ENCODE data around the gene MAPK14. TPM values are rescaled to one million over a fixed set of nuclear protein-coding genes. Genes with fewer than 3 reads are reported as not detected.
"Not testable (repeated sequence)": the region's sequence is repeated elsewhere in the genome, so short reads cannot be mapped to it uniquely, and the experiment has no call there.

MAPK14 gene
- 60.8 and 65.0 TPM in 2 replicates for total RNA-seq (ENCODE audit: low replicate concordance)

DNA sequence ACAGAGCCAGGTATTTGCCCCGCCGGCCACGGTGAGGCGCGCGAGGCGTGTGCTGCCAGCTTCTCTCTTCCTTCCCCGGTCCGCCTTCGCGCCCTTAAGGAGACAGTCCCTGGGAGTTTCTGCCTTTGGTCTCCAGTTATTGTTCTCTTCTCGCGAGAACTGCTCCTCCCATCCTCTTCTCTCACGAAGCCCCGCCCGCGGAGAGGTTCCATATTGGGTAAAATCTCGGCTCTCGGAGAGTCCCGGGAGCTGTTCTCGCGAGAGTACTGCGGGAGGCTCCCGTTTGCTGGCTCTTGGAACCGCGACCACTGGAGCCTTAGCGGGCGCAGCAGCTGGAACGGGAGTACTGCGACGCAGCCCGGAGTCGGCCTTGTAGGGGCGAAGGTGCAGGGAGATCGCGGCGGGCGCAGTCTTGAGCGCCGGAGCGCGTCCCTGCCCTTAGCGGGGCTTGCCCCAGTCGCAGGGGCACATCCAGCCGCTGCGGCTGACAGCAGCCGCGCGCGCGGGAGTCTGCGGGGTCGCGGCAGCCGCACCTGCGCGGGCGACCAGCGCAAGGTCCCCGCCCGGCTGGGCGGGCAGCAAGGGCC lies at the start of gene MAPK14:
Gene MAPK14, plus strand, starts transcription at position 308 of the 587 bp plus-strand sequence. CDS start 350 bp downstream, outside the sequence.
- peak within 1 kb of the TSS; percentile 86 for H2AFZ ChIP-seq (replicated peaks)
- peaks cover 27% of the 10 kb centered on the region for H3K4me1 Mint-ChIP-seq

DNA sequence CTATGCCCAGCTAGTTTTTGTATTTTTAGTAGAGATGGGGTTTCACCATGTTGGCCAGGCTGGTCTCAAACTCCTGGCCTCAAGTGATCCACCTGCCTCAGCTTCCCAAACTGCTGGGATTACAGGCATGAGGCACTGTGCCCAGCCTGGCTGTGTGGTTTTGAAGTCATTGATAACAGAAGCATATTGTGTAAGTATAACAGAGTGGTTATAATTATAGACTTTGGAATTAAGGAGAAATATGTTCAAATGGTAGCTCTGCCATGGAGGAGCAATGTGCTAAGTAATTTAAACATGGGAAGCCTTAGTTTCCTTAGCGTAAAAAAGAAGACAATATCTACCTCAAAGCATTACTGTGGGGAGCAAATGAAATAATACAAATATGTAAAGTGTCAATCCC lies 47.5 kb upstream of the MAPK14 start:
- not testable (repeated sequence) for H3K4me3 Mint-ChIP-seq; H2AFZ ChIP-seq (replicated peaks); H3K4me1 Mint-ChIP-seq; H3K9ac ChIP-seq; H3K4me3 ChIP-seq; H3K27ac Mint-ChIP-seq; H3K9me3 ChIP-seq (ENCODE audit: low read depth); H3K36me3 Mint-ChIP-seq; H3K36me3 ChIP-seq; H3K4me1 ChIP-seq; H3F3A ChIP-seq (ENCODE audit: low read depth); H3K79me2 ChIP-seq (ENCODE audit: low read depth); H3K9me3 Mint-ChIP-seq; H3K27me3 ChIP-seq; H3K27ac ChIP-seq; DNase-seq (ENCODE audit: low spot score); H3K27me3 Mint-ChIP-seq (ENCODE audit: insufficient read depth, low read depth); H4K20me1 ChIP-seq (ENCODE audit: low read depth); H3K4me2 ChIP-seq

More for the DNA sequence above, at the start of gene MAPK14:
- Histone ChIP-seq H3K27ac (peak within 1 kb of the TSS; percentile 85), H3K79me2 (ENCODE audit: low read depth) (peaks cover 48% of the 10 kb centered on the region), H3K4me1 (peaks cover 20% of the 10 kb centered on the region), H4K20me1 (ENCODE audit: low read depth) (peaks cover 34% of the 10 kb centered on the region), H3K36me3 (no peaks in the 10 kb centered on the region), H3K9ac (peak within 1 kb of the TSS; percentile 91), H3K9me3 (ENCODE audit: low read depth) (no peaks in the 10 kb centered on the region), H3K4me2 (peak within 1 kb of the TSS; percentile 85), H3K27me3 (peaks cover 22% of the 10 kb centered on the region), H3K4me3 (peak within 1 kb of the TSS; percentile 80), H3F3A (ENCODE audit: low read depth) (peaks cover 14% of the 10 kb centered on the region)
- H3K36me3 Mint-ChIP-seq: peaks cover 8% of the 10 kb centered on the region
- peak within 1 kb of the TSS; percentile 20 for H3K27ac Mint-ChIP-seq
- no peaks in the 10 kb centered on the region for H3K9me3 Mint-ChIP-seq
- H3K4me3 Mint-ChIP-seq: peak within 1 kb of the TSS; percentile 99
- DNase-seq (ENCODE audit: low spot score): peak; percentile 100
- no peak for TF ChIP-seq EZH2phosphoT487 (IDR thresholded peaks at IDR 0.05)
- TF ChIP-seq CTCF (IDR thresholded peaks at IDR 0.05): peak; percentile 76
- H3K27me3 Mint-ChIP-seq (ENCODE audit: insufficient read depth, low read depth): peaks cover 7% of the 10 kb centered on the region

GRCh38 chr6:35980991-35981645 lies 46.5 kb upstream of the MAPK14 start:
- H3K4me1 Mint-ChIP-seq: no peaks in the 10 kb centered on the region
- no peak overlapping the region for H3K9ac ChIP-seq
- no peak overlapping the region for H3K4me3 ChIP-seq
- no peaks in the 10 kb centered on the region for H3K36me3 Mint-ChIP-seq
- H3F3A ChIP-seq (ENCODE audit: low read depth): no peaks in the 10 kb centered on the region
- no peak overlapping the region for H3K27ac Mint-ChIP-seq
- H3K4me3 Mint-ChIP-seq: no peak overlapping the region
- H3K27me3 Mint-ChIP-seq (ENCODE audit: insufficient read depth, low read depth): peaks cover 6% of the 10 kb centered on the region
- TF ChIP-seq CTCF (IDR thresholded peaks at IDR 0.05) (no peak), EZH2phosphoT487 (IDR thresholded peaks at IDR 0.05) (no peak), EZH2 (IDR thresholded peaks at IDR 0.05) (no peak)
- H3K27ac ChIP-seq: no peak overlapping the region
- H4K20me1 ChIP-seq (ENCODE audit: low read depth): no peaks in the 10 kb centered on the region
- H3K9me3 Mint-ChIP-seq: no peaks in the 10 kb centered on the region
- H3K4me1 ChIP-seq: no peaks in the 10 kb centered on the region
- no peak for DNase-seq (ENCODE audit: low spot score)
- no peaks in the 10 kb centered on the region for H3K27me3 ChIP-seq
- no peaks in the 10 kb centered on the region for H3K79me2 ChIP-seq (ENCODE audit: low read depth)
- H3K4me2 ChIP-seq: no peak overlapping the region
- H3K9me3 ChIP-seq (ENCODE audit: low read depth): no peaks in the 10 kb centered on the region
- no peaks in the 10 kb centered on the region for H3K36me3 ChIP-seq
- H2AFZ ChIP-seq (replicated peaks): no peak overlapping the region

GRCh38 chr6:35984701-35985100 lies 42.9 kb upstream of the MAPK14 start:
- H3K9me3 Mint-ChIP-seq: no peaks in the 10 kb centered on the region
- H3K36me3 Mint-ChIP-seq: no peaks in the 10 kb centered on the region
- H3K9ac ChIP-seq: no peak overlapping the region
- no peaks in the 10 kb centered on the region for H3K4me1 Mint-ChIP-seq
- no peak overlapping the region for H2AFZ ChIP-seq (replicated peaks)
- H4K20me1 ChIP-seq (ENCODE audit: low read depth): no peaks in the 10 kb centered on the region
- H3K4me3 ChIP-seq: no peak overlapping the region
- no peak overlapping the region for H3K4me2 ChIP-seq
- H3K79me2 ChIP-seq (ENCODE audit: low read depth): no peaks in the 10 kb centered on the region
- no peak overlapping the region for H3K27ac ChIP-seq
- no peak overlapping the region for H3K27ac Mint-ChIP-seq
- peaks cover 7% of the 10 kb centered on the region for H3K27me3 Mint-ChIP-seq (ENCODE audit: insufficient read depth, low read depth)
- no peaks in the 10 kb centered on the region for H3F3A ChIP-seq (ENCODE audit: low read depth)
- TF ChIP-seq EZH2 (IDR thresholded peaks at IDR 0.05) (no peak), CTCF (IDR thresholded peaks at IDR 0.05) (no peak), EZH2phosphoT487 (IDR thresholded peaks at IDR 0.05) (no peak)
- H3K4me3 Mint-ChIP-seq: no peak overlapping the region
- DNase-seq (ENCODE audit: low spot score): no peak
- H3K27me3 ChIP-seq: no peaks in the 10 kb centered on the region
- no peaks in the 10 kb centered on the region for H3K4me1 ChIP-seq
- no peaks in the 10 kb centered on the region for H3K36me3 ChIP-seq
- no peaks in the 10 kb centered on the region for H3K9me3 ChIP-seq (ENCODE audit: low read depth)

- not testable (repeated sequence) for H3K4me1 ChIP-seq; H3K36me3 Mint-ChIP-seq; H3K4me1 Mint-ChIP-seq; H3K27me3 ChIP-seq; H3K4me2 ChIP-seq; H3K4me3 Mint-ChIP-seq; H3K9me3 Mint-ChIP-seq; H3K9me3 ChIP-seq (ENCODE audit: low read depth); H3F3A ChIP-seq (ENCODE audit: low read depth); H3K27me3 Mint-ChIP-seq (ENCODE audit: insufficient read depth, low read depth); H3K4me3 ChIP-seq; H3K9ac ChIP-seq; H4K20me1 ChIP-seq (ENCODE audit: low read depth); H3K36me3 ChIP-seq; H2AFZ ChIP-seq (replicated peaks); H3K27ac Mint-ChIP-seq; H3K79me2 ChIP-seq (ENCODE audit: low read depth); H3K27ac ChIP-seq; DNase-seq (ENCODE audit: low spot score)
Measured at GRCh38 chr6:35988047-35988446, 39.6 kb upstream of the MAPK14 start.

All from neural progenitor cell (in vitro differentiated cells).